GM19452 (cell line): ENCODE data around the gene GBGT1.

Source experiments
- ATAC-seq: cut with Tn5 transposase; IDR thresholded peaks from one replicate; pipeline ENCODE4 v1.9.1; 2021; ENCODE audit not compliant: unreplicated experiment

Gene GBGT1

GRCh38 chr9:133104718-133105460 is 58.8 kb downstream of the GBGT1 start:
- ATAC-seq: no peak

DNA sequence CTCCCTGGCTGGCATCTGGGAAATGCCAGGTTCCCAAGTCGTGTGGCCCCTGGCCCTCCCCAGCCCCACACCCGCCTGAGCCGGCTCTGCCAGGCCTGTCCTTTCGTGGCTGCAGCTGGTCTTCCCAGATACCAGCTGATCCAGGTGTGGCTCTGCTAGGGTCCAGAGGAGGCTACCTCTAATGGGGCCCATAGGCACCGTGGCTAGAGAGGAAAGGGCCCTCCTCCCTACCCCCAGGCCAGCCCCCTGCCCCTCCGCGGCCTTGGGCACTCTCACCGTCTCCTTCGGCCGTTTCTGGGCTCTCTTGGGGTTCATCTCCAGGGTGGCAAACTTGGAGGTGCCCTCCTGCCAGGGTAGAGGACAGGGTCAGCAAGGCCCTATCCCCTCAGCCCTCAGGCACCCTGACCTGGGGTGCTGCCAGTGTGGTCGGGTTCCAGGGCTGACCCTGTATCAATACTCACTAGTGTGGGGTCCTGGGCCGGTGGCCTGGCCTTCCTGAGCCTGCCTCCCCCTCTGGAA is 59.7 kb downstream of the GBGT1 start:
- ATAC-seq: no peak

GRCh38 chr9:133103183-133103986 is 60.3 kb downstream of the GBGT1 start:
- ATAC-seq: no peak
